ENCODE data around the gene C1orf210. TPM values are rescaled to one million over a fixed set of nuclear protein-coding genes. Genes with fewer than 3 reads are reported as not detected.

The C1orf210 gene
- total RNA-seq, 1 experiment from 2014 or later = 7.6 TPM

- H2AFZ ChIP-seq (ENCODE audit: low read depth, low read length, poor library complexity, severe bottlenecking) = no peak overlapping the region
- ATAC-seq = no peak
- no peaks in the 10 kb centered on the region for H3K9me3 ChIP-seq (ENCODE audit: control insufficient read depth in 1 of 2, insufficient read depth in 1 of 2, low read depth in 1 of 2, low read length in 2 of 2)
- H4K20me1 ChIP-seq (ENCODE audit: insufficient read depth) = no peaks in the 10 kb centered on the region
- BruUV-seq (replicated peaks) = no TSS peak
- no peak overlapping the region for H3K27ac ChIP-seq (ENCODE audit: low read depth, low read length)
- intact Hi-C loops (cut with micrococcal nuclease) = no loop called here
- no peaks in the 10 kb centered on the region for H3K9me2 ChIP-seq (ENCODE audit: insufficient read depth)
- CTCF ChIA-PET = no interaction called here
- H3K9ac ChIP-seq (ENCODE audit: low read length) = no peak overlapping the region
- DNase-seq (ENCODE audit: low read depth, low spot score) = no peak
- no peaks in the 10 kb centered on the region for H3K36me3 ChIP-seq (ENCODE audit: control insufficient read depth in 1 of 2, insufficient read depth in 2 of 2, low read length in 2 of 2)
- no peak overlapping the region for H3K4me3 ChIP-seq (replicated peaks in 1 of 2; ENCODE audit: low read depth in 1 of 2, low read length in 2 of 2)
- no peaks in the 10 kb centered on the region for H3K79me2 ChIP-seq (ENCODE audit: insufficient read depth, low read length)
- no peak for TF ChIP-seq EZH2phosphoT487 (IDR thresholded peaks at IDR 0.05; ENCODE audit: borderline replicate concordance)
- no peak for TF ChIP-seq CTCF (IDR thresholded peaks at IDR 0.05 in 2 of 3, conservative IDR thresholded peaks at IDR 0.05 in 1 of 3; ENCODE audit: borderline replicate concordance in 1 of 3, insufficient read depth in 1 of 3, low read depth in 2 of 3, low read length in 2 of 3)
- no peak for TF ChIP-seq CBX3 (IDR thresholded peaks at IDR 0.05; ENCODE audit: low read depth)
- no peak for TF ChIP-seq POLR2AphosphoS5 (IDR thresholded peaks at IDR 0.05; ENCODE audit: low read depth, low read length)
- no peak for TF ChIP-seq MAX (IDR thresholded peaks at IDR 0.05)
- no peak for TF ChIP-seq EZH2 (IDR thresholded peaks at IDR 0.05)
- no peak for TF ChIP-seq ZNF274 (IDR thresholded peaks at IDR 0.05; ENCODE audit: low read depth, low read length)
- peaks cover 15 to 32% of the 10 kb centered on the region in 2 experiments for H3K4me1 ChIP-seq (ENCODE audit: control insufficient read depth in 1 of 2, insufficient read depth in 2 of 2, low read length in 2 of 2)
- RAD21 ChIA-PET (ENCODE audit: low non-redundant PET in 1 of 2, low total read pairs in 2 of 2, uncharacterized antibody in 2 of 2, unreplicated experiment in 2 of 2) = no interaction called here
- H3K27me3 ChIP-seq (ENCODE audit: insufficient read depth, low read length) = no peaks in the 10 kb centered on the region
- POLR2A ChIA-PET = no interaction called here
- H3K4me2 ChIP-seq (ENCODE audit: low read length) = no peak overlapping the region
Observed at GRCh38 chr1:43273708-43274107, 11.7 kb downstream of the C1orf210 start.
